ENCODE measurements around the gene CFAP99.
"Not testable (repeated sequence)": the region's sequence is repeated elsewhere in the genome, so short reads cannot be mapped to it uniquely, and the experiment has no call there.

The CFAP99 gene

DNA sequence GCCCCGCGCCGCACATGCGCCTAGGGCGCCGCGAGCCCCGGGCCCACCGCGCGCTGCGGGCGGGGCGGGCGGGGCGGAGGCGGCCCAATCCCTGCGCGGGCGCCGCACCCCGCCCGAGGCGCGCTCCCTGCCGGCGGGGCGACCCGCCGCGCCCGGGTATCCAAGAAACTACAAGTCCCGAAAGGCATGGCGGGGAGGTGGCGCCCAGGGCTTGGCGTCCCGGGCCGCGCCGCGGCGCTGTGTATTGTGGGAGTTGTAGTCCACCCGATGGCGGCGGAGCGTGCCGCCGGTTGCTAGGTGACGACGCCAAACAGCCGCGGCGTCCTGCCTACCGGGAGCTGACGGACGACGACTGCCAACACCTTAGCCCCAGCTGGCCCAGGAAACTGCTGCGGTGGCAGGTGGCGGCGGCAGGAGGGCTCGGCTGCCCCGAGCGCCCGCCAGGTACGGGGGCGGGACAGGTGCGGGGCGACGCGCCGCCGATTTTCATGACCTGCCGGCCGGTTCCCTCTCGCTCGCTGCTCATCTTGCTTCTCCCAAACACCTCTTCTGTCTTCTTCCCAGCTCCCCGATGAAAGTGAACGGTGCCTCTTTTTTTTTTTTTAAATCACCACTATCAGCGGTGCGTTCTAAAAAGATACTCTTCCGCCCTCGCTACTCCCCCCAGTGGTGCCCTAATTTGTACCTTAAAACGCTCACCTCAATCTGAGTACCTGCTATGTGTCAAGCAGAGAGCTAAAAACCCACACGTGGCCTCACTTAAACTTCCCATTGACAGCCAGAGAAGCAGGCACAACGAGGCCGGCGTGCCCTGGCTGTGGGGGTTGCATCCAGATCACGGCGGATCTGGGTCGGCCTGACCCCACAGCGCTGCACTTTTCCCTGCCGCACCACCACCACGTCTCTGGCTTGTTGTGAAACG, at the start of gene CFAP99:
Gene CFAP99 (plus strand): TSS at position 306 of the 922 bp plus-strand sequence.
- peak; percentile 98 to 99 for DNase-seq

DNA sequence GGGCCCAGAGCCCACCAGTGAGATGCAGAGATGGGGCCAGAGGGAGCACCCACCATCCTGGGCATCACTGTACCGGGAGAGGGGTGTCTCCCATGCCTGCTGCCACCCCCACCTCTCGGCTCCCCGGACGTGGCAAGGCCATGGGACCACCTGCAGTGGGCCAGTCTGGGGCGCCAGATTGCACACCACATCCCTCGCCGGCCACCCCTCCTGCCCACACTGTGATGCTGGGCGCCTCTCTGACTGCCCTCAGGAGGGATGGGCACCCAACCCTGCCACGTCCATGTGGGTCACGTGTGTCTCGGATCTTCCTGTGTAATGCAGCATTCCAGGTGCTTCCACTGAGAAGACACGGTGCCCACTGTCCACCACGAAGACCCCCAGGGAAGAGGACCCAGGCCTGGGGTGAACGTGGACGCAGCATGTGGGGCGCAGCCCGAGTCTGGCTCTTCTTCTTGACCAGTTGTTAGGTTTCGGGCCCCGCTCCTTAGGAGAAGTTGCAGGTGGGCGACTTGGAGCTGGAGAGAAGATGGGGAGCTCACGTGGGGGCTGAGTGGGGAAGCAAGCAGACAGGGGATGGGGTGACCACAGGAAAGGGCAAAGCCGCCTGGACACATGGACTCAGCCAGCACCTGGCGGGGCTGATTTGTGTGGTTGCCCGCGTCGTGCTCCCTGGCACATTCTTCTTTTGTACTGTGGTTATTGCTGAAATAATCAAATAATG, 48.0 kb upstream of the CFAP99 start:
- DNase-seq, result no peak

DNA sequence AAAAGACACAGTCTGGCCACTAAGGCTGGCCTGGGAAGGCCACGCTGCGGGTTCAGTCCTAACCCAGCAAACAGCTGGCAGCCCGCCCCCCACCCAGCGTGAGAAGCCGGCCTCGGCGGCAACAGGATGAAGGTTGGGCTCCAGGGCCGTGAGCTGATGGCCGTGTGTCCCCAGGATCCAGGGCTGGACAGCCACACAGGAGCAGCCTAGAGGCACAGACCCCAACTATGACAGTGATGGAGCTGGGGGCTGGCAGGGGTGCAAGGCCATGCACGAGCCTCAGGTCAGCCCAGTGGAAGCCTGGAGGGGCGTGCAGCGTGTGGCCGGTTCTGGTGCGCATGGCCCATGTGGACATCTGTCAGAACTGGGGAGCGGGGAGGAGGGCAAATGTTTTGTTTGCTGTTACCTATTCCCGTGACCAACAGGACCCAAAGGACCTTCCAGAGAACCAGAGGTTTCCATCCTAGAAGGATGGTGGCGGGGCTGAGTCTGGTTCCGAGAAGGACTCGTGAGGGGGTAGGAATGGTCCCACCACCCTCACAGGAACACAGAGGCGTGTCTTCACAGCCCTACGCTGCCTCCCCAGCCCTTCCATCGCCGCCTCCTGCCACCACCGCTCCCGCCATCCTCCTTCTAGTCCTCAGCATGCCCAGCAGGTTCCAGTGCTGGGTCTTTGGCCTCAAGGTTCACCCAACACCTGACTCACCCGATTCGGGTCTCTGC, 46.8 kb upstream of the CFAP99 start:
- DNase-seq, result no peak

DNA sequence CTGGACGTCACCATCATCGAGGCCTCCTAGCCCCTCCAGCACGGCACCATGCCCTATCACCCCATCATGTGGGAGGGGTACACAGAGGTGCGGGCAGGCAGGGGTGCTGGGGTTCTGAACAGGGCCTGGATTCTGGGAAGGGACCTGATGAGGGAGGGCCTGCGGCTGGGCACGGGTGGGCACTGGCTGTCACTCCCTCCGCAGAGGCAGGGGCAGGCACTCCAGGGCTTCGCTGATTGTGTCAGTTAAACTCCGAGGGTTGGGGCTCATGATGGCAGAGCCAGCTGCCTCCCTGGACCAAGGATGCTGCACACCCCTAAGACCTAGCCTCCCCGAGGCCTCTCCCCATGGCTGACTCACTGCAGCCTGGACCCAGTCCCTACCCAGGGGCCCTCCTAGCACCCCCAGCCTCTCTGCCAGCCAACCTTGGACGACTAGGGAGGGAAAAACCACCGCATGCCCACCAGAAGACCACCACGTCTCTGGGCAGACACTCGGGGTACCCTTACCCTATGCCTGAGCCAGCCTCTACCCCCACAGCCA, 46.2 kb upstream of the CFAP99 start:
- DNase-seq, result no peak

DNA sequence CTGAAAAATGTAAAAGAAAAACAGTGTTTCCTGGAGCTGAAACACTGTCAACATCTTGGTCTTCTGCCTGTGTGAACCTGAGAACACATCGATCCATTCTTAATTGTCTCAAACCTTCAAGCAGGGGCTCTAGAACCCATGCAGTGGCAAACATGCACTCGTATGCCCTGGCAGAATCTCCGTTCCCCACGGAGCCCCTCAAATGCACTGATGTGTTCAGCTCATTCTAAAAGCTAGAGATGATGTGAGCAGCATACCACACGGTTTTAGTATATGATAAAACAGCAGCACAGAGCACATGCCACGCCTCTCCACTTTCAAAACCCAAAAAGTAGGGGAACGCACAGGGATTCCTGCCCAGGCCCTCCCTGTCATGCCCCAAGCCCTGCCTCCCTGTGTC, 45.2 kb upstream of the CFAP99 start:
- DNase-seq, result no peak

DNA sequence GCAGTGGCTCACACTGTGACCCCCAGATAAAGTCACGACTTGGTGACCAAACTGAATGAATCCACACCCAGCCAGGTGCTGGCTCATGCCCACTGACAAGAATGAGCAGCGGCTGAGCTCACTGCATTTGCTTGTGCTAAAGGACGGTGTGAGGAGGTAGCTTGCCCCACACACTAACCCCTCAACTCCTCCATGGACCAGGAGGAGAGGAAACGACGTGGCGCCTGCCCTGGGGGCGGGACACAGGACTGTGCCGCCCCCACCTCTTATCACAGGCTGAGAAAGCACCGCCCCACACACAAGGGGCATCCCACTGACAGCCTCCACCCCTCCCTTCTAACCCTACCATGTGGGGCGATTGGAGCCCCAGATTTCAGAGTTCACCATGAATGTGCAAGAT, 43.3 kb upstream of the CFAP99 start:
- no peak for DNase-seq

DNA sequence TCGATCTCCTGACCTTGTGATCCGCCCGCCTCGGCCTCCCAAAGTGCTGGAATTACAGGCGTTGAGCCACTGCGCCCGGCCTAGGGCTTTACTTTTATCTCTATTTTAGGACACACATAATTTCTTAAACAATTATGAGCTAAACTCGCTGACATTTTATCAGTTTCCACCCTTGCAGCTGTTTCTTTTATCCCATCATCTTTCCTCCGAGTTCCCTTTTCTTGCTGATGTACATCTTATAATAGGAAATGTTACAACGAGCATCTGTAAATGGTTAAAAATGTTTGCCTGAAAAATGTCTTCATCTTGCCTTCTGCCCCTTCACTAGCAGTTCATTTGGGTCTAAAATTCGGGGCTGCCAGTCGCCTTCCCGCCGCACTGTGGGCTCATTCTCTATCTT, 41.5 kb upstream of the CFAP99 start:
- DNase-seq, result no peak

DNA sequence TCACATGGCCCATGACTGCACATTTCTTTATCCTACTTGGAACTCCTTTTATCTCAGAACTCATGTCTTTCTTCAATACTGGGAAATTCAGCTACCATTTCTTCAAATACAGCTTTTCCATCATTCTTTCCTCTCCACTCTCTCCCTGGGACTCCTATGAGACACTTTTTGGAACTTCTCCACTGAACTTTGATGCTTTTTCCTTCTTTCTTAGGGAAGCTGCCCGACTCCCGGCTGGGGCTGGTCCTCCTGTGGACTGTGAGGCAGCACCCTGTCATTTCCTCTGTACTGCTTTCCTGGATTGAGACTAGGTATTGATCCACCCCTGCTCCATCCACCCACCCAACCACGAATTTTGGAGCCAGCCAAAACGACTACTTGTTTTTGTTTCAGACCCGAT, 40.4 kb upstream of the CFAP99 start:
- DNase-seq, result no peak

DNA sequence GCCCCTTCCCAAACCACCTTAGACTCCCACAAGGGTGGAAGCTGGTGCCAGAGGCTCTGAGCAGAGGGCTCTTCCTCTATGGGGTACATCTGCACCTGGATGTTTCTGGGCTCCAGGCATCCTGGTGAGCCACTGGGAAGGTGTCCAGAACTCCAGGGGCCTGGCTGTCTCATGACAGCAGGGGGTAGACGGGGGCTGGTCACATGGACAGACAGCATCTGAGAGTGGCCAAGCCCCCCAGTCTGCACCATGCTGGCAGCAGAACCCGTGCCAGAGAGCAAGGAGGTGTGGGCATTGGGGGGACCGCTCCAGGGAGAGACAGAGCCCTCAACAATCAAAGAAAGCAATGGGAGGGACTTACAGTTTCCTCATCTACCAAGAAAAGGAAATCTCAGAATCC, 39.9 kb upstream of the CFAP99 start:
- no peak for DNase-seq

DNA sequence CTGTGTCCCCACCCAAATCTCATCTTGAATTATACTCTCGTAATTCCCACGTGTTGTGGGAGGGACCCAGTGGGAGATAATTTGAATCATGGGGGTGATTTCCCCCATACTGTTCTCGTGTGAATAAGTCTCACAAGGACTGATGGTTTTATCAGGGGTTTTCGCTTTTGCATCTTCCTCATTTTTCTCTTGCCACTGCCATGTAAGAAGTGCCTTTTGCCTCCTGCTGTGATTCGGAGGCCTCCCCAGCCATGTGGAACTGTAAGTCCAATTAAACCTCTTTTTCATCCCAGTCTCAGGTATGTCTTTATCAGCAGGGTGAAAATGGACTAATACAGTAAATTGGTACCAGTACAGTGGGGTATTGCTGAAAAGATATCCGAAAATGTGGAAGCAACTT, 38.2 kb upstream of the CFAP99 start:
- DNase-seq, result not testable (repeated sequence)

DNA sequence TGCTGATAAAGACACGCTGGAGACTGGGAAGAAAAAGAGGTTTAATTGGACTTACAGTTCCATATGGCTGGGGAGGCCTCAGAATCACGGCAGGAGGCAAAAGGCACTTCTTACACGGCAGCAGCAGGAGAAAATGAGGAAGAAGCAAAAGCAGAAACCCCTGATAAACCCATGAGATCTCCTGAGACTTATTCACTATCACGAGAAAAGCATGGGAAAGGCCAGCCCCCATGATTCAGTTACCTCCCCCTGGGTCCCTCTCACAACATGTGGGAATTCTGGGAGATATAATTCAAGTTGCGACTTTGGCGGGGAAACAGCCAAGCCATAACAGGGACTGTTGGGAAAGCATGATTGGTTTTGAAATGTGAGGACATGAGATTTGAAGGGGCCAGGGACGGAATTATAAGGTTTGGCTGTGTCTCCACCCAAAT, 36.0 kb upstream of the CFAP99 start:
- DNase-seq, result not testable (repeated sequence)

DNA sequence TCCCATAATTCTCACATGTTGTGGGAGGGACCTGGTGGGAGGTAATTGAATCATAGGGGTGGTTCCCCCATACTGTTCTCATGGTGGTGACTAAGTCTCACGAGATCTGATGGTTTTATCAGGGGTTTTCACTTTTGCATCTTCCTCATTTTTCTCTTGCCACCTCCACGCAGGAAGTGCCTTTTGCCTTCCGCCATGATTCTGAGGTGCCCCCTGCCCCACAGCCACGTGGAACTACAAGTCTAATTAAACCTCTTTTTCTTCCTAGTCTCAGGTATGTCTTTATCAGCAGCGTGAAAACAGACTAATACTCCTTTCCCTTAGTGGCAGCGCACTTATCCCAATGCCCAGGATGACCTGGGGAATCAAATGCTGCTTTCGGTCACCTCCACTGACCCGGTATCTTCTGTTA, 35.5 kb upstream of the CFAP99 start:
- DNase-seq, result not testable (repeated sequence)

DNA sequence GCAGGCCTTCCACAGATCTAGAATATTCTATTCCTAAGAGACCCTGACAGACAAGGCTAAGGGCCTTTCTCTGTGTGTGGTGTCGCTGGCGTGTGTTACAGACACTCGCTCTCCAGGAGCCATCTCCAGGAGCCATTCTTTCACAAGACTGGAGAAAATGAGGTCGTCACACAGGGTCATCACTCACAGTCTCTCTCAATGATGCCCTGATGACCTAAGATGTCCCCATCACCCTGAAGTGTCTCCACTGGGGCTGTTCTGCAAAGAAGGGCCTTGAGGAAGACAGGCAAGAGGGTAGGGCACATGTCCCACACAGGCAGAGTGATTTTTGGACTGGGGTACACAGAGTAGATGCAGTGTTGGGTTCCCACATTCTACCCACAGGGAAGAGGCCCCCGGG, 35.0 kb upstream of the CFAP99 start:
- no peak for DNase-seq

DNA sequence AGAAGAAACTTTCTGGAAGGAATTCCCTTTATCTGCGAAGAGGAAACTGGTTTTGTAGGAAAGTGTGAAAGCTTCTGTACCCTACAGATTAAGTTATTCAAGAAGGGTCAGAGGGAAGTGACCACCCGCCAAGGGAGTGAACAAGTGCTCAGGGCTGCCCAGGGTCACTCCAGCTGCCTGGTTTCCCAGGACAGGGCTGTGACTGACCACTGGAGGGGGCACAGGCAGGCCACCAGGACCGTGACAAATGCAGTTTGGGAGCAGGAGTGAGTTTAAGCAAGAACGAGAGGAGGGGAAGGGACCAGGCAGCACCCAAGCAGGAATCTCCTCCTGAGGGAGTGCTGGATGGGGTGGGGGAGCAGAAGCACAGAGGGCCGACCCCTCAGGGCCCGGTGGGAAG, 34.5 kb upstream of the CFAP99 start:
- DNase-seq, result no peak

DNA sequence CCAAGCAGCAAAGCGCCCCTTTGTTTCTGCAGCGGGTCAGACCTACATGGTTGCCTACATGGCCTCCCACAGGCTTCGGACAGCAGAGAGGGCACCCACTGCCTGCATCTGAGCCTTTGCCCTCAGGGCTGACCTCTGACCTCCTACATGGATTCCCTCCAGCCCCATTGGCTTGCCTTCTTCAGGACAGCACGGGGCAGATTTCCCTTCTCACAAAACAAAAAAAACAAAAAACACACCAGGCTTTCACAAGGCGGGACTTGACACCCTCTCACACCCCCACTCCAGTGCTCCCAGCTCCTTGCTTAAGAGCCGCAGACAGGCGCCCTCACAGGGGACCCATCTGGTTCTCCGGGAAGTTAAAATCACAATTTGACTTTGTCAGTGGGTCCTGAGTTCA, 33.2 kb upstream of the CFAP99 start:
- DNase-seq, result no peak

DNA sequence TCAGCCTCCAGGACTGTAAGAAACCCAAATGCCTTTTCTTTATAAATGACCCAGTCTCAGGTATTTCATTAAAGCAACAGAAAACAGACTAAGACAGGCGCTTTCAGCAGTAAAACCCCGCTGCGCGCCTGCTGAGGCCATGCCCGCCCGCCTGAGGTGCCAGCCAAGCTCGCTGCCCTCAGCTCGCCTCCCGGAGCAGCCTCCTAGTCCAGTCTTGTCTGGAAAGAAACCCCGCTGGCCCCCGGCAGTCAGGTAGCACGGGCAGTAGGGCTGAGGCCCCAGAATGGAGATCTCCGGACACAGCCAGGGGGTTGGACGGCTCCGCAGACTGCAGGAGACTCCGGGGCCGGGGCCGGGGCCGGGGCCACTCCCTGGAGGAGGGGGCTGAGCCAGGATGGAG, 32.0 kb upstream of the CFAP99 start:
- no peak for DNase-seq

DNA sequence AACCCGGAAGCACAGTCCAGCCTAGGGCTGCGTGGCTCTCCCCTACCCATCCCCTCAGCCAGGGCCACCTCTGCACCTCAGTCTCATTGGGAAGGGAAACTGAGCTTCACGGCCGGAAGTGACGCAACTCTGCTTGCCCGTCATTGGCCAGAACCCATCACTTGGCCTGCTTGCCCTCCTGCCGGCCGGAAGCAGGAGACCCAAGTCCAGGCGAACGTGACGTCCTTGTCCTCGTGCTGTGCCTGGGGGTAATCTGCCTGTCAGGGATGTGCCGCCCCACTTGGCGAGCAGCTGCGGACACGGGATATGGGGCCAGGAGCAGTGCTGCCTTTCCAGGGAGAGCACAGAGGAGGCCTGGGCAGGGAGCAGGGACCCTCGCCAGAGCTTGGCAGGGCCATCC, 31.5 kb upstream of the CFAP99 start:
- no peak for DNase-seq

DNA sequence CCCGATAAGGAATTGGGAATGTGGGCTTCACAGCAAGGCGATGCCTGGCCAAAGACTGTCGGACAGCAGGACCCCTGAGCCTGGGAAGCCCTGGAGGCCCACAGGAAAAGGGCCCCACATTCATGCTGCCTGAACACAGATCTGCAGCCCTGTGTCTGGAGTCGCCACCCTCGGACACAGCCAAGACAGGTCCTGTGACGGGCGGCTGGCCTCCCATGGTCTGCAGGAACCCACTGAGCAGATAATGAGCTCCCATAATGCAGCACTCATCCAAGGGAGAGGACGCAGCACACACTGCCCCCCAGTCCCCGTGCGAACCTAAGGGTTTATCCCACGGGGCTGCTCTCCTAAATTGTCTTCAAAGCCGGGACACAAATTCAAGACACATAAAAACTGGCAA, 30.9 kb upstream of the CFAP99 start:
- DNase-seq, result no peak

DNA sequence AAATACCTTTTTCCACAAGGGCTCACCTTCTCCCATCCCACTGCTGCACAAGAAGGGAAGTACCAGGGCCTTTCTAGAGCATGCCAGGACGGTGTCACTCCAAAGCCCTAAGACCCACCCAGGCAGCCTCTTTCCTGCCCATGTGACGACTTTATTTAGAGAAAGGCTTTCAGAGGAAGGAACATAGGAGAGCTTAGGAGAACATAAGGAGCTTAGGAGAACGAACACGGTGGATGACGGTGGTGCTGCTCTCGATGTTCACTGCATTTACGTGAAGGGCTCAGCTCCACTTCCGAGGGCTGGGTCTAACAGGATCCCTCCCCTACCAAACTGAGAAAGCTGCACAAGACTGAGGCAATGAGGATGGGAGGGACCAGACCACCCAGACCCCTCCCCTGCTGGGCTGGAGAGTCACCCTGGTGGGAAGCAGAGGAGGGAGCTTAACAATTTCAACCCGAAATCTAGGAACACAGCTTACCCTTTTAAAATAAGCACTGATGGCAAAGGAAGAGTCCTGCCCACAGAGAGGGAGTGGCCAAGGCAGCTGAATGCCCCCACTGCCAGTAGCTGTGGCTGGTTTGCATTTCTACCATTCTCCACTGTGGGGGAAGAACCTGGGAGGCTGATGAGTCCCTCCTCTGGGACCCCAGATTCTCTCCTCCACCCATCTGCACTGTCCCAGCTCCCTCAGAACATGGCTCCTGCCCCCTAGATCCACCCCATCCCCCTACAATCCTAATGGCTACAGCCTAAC, 30.1 kb upstream of the CFAP99 start:
- DNase-seq, result no peak

DNA sequence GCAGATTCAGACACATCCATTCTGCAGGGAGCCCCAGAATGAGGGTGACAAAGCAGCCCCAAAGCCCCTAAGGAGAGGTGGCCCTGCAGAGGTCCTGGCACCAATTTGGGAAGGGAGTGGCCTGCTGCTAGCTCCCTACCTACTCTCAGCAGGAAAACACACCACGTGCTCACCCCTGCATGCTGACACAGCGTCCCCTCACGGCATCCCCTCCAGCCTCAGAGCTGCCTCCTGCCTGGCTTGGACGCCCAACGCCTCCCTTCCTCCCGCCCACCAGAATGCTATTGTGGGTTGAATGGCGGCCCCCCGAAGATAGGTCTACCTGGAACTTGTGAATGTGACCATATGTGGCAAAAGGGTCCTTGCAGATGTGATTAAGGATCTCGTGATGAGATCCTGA, 29.1 kb upstream of the CFAP99 start:
- no peak for DNase-seq

DNA sequence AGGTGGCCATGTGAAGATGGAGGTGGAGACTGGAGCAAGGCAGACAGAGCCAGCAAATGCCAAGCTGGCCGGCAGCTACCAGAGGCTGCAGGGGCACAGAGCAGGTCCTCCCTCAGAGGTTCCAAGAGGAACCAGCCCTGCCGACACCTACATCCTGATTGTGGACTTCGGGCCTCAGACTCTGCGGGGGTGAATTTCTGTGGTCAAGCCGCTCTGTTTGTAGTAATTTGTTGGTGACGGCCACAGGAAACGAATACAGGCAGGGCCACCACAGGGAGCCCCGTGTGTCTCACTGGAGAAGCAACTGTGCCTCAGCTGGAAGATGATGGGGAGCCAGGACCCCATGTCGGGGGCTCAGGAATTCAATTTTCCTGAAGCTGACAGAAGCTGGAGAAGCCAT, 28.6 kb upstream of the CFAP99 start:
- DNase-seq, result no peak

DNA sequence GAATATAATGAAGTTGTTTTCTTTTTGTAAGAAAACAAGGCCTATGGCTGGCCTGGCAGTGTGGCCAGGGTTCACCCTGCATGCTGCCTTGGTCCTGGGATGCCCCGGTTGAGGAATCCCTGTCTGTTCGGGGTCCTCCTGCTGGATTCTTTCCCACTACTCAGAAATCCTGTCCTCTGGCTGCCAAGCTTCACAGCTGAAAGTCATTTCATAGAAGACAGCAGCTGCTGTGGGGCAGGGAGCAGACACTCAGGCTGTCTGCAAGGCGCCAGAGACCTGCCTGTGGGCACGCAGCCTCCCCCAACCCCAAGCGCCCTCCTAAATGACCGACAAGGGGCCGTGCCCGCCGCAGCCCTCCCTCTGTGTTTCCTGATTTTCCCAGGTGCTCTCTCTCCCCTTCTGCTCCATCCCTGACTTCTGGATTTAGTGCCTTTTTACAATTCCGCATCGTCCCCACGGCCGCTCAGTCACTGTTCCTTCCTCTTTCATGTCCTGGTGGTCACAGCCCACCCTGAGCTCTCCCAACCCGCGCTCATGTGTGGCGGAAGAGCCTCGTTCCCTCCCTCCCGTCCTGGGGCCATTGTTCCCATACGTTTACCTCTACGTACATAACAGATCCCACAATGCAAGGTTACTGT, 27.9 kb upstream of the CFAP99 start:
- DNase-seq, result no peak
